ELR (cell line): ENCODE data around the gene AHCTF1.
A peak's percentile ranks its signal among the peaks of the same experiment; 100 is the strongest.
"Not testable (repeated sequence)": the region's sequence is repeated elsewhere in the genome, so short reads cannot be mapped to it uniquely, and the experiment has no call there.

ENCODE experiments used
- DNase-seq: peaks from one replicate; pipeline ENCODE4 v3.0.0-alpha.2; 2015; ENCODE audit warnings: low read depth

Gene AHCTF1

GRCh38 chr1:246838118-246838456 is 93.7 kb downstream of the AHCTF1 start:
- no peak for DNase-seq

DNA sequence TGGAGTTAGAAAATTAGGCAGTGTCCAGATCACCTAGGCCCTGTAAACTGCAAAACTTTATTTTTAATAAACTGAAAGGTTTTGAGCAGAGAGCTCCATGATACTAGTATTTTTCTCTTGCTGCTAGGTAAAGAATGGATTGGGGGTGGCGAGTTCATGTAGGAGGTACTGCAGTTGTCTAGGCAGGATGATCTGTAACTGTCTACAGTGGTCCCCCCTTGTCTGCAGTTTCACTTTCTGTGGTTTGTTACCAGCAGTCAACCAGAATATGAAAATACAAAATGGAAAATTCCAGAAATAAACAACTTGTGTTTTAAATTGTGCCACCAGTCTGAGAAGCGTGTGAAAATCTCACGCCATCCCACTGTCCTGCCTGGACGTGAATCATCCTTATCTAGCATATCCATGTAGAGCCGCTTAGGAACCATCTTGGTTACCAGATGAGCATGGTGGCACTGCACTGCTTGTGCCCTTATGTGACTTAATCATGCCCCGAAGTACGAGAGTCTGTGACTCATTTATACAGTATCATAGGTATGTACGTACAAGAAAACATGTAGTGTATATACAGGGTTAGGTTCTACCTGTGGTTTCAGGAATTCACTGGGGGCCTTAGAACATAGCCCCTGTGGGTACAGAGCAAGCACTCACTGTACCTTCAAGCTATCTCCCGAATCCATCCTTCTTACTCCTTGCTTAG is 94.2 kb downstream of the AHCTF1 start:
- peak; percentile 41 for DNase-seq

GRCh38 chr1:246836209-246836966 is 95.4 kb downstream of the AHCTF1 start:
- peak; percentile 29 for DNase-seq

DNA sequence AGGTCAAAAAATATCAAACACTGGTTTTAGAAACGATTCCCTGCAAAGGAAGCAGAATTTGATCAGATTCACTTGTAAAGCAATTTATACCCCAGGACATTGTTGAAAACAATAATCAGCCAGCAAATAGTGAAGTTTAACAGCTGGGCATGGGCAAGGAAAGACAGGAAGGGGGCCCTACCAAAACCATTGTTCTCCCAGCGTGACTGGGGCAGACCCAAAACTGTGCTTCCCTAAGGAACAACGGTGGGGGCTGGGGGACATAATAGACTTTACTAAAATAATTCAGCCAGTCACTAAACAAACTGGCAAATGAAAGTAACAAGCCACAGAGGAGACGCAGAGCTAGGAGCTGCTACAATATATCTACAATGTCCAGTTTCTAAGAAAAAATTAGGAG is 100.2 kb downstream of the AHCTF1 start:
- no peak for DNase-seq

DNA sequence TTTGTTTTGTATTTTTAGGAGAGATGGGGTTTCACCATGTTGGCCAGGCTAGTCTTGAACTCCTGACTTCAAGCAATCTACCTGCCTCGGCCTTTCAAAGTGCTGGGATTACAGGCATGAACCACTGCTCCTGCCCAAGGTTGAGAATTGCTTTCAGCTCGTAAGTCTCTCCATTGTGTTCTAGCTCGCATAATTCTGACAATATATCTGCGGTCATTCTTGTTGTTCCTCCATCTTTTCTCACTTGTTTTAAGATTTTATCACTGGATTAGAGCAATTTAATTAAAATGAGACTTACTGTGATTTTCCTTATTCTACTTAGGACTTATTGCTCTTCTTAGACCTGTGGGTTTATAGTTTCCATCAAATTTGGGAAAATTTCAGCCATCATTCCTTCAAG is 102.9 kb downstream of the AHCTF1 start:
- no peak for DNase-seq

GRCh38 chr1:246827396-246827795 is 104.4 kb downstream of the AHCTF1 start:
- peak; percentile 40 for DNase-seq

GRCh38 chr1:246825557-246826175 is 106.1 kb downstream of the AHCTF1 start:
- DNase-seq = no peak

DNA sequence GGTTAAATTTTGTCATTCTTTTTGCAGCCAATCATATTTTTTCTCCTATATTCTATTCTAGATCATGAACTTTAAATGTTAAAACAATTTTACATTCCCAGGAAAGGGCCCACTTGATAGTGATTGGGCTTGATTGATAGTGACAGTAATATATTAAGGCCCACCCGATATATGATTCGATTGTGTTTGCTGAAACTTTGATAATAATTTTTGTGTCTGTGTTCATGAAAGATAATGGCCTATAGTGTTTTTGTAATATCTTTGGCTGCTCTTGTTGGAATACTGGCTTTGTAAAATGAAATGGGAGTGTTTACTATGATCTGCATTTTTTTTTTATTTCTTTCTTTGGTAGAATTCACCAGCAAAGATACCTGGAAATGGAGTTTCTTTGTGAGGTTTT is 107.2 kb downstream of the AHCTF1 start:
- DNase-seq = no peak

- not testable (repeated sequence) for DNase-seq
Observed at GRCh38 chr1:246822154-246822553, 109.6 kb downstream of the AHCTF1 start.

DNA sequence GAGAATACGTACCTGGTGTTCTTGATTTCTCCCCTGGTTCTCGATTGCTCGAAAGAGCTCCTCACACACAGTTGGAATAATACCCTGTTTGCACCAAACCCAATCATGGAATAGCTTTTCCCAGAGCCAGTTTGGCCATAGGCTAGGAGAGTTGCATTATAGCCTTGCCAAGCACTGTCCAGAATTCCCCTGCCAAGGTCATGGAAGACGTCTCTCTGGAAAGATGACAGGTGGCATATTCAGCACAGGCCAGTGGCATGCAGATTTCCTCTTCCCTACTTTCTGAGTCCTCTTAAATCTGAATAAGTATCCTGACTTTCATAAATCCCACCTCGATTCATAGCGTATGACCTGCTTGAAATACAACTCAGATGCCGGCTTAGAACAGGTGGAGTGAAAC is 111.1 kb downstream of the AHCTF1 start:
- no peak for DNase-seq

- peak; percentile 8 for DNase-seq
Observed at GRCh38 chr1:246817778-246818177, 114.0 kb downstream of the AHCTF1 start.

DNA sequence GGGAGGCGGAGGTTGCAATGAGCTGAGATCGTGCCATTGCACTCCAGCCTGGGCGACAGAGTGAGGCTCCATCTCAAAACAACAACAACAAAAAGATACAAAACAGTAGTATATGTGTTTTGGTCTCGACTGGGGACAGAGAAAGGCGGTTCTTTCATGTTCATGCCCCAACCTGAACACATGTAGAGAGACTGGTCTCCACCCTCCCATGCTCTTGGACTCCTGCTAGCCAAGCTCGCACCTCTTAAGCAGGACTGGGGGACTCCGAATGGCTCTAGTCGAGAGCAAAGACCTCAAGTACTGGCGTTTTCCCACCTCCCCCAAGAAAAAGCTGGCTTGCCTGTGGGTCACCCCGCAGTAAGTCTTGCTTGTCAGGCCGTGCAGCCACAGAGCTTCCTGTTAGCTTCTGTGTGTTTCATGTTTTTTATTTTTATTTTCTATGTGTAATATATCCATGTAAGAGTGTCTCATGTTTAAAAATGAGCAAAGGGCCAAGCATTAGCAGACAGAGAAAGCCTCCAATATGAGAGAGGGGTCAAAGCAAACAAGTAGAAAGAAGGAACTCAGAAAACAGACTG is 116.0 kb downstream of the AHCTF1 start:
- no peak for DNase-seq

- no peak for DNase-seq
Observed at GRCh38 chr1:246814890-246815289, 116.9 kb downstream of the AHCTF1 start.

DNA sequence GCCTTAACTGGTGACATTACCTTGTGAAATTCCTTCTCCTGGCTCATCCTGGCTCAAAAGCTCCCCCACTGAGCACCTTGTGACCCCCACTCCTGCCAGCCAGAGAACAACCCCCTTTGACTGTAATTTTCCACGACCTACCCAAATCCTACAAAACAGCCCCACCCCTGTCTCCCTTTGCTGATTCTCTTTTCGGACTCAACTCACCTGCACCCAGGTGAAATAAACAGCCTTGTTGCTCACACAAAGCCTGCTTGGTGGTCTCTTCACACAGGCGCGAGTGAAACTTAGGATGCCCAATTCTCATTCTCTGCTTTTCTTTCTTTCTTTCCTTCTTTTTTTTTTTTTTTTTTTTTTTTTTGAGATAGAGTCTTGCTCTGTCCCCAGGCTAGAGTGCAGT is 118.4 kb downstream of the AHCTF1 start:
- not testable (repeated sequence) for DNase-seq

- DNase-seq = no peak
Observed at GRCh38 chr1:246811985-246812384, 119.8 kb downstream of the AHCTF1 start.

DNA sequence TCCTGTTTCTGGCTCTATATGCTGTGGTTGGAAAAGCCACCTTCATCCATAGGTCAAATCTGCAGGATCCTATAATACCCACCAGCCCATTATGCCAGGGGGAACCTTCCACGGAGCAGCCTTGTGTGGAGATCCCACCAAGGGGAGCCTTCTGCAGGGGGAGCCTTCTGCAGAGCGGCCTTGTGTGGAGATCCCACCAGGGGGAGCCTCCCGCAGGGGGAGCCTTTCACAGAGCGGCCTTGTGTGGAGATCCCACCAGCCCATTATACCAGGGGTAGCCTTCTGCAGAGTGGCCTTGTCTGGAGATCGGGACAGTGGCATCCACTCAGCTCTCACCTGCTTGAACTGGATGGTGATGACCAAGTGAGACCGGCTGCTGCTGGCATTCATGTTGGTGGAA is 122.3 kb downstream of the AHCTF1 start:
- no peak for DNase-seq

DNA sequence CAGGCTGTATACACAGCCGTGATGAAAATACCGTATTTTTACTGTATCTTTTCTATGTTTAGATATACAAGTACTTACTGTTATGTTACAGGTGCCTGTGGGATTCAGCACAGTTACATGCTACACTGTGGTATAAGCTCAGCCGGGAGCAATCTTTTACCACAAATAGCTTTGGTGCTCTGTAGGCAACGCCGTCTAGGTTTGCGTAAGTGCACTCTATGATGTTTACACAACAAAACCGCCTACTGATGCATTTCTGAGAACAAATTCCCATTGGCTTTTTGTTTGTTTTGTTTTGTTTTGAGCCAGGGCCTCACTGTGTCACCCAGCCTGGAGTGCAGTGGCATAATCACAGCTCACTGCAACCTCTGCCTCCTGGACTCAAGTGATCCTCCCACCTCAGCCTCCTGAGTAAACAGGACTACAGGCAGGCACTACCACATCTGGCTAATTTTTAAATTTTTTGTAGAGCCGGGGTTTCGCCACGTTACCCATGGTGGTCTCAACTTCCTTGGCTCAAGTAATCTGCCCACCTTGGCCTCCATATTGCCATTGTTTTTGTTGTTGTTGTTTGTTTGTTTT is 126.5 kb downstream of the AHCTF1 start:
- no peak for DNase-seq

- DNase-seq = no peak
Observed at GRCh38 chr1:246803883-246804282, 127.9 kb downstream of the AHCTF1 start.

- DNase-seq = no peak
Observed at GRCh38 chr1:246803373-246803772, 128.4 kb downstream of the AHCTF1 start.

DNA sequence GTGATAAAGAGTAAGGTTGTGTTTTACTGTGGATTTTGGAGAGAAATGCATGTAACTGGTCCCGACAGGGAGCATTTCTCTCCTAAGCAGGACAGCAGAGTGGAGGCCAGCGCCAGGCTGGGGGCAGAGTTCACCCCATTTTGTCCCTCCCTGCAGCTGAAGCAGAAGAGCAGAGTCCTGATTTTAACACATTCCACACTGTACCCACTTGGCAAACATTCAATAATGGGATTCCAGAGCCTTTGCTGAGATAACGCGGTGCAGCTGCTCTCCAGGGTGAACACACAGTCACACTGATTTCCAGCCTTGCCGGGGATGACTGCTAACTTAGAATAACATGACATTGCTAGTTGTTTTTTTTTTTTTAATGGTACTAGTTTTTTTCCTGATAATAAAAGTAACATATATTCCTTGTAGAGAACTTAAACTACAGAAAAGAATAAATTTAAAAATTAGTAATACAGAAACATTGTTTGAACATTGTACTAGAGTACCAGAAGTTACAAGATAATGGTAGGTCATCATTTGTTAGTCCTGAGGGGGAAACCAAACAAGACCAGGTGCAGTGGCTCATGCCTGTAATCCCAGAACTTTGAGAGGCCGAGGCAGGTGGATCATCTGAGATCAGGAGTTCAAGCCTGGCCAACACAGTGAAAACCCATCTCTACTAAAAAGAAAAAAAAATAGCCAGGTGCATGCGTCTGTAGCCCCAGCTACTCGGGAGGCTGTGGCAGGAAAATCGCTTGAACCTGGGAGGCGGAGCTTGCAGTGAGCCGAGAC is 130.3 kb downstream of the AHCTF1 start:
- DNase-seq = no peak

- no peak for DNase-seq
Observed at GRCh38 chr1:246800756-246801155, 131.0 kb downstream of the AHCTF1 start.

DNA sequence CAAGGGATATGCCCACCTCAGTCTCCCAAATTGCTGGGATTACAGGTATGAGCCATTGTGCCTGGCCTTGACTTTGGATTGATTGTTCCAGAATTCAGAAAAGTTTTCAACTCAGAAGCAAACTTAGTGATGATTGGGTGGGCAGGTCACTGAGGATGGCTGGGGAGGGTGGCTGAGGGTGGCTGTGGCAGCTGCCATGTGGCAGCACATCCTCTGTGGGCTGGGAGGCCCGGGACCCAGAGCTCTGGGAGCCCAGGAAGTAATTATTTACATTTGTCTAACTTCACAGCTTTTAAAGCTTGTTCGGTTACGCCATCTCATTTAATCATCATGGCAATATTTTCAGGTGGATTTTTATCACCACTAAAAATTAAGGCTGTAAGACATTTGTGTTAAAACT is 131.4 kb downstream of the AHCTF1 start:
- DNase-seq = no peak
